GM18867 (cell line): ENCODE measurements around the gene AMPH.

Source experiments
- ATAC-seq: cut with Tn5 transposase; IDR thresholded peaks from one replicate; pipeline ENCODE4 v1.9.1; 2021; ENCODE audit warnings: mild to moderate bottlenecking, moderate library complexity; ENCODE audit not compliant: unreplicated experiment

The AMPH gene

GRCh38 chr7:38463277-38464225 lies 167.6 kb downstream of the AMPH start:
- ATAC-seq = peak; percentile 98

DNA sequence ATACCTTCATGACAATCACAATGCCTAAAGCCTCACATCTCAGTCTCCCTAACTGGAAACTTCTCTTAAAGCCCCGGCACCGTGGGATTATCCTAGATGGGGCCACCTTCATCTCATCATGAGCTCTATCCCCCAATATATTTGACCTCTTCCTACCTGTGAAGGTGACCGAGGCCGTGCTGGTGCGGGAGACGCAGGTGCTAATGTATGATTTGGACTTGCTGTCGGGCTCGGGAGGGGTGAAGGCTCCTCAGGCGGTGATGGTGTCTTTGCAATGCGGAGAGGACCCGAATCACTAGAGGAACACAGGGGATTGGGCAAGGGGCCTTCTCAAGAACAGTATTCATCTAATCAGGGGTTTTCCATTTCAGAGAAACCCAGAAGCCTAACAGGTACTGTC lies 168.4 kb downstream of the AMPH start:
- ATAC-seq = no peak

DNA sequence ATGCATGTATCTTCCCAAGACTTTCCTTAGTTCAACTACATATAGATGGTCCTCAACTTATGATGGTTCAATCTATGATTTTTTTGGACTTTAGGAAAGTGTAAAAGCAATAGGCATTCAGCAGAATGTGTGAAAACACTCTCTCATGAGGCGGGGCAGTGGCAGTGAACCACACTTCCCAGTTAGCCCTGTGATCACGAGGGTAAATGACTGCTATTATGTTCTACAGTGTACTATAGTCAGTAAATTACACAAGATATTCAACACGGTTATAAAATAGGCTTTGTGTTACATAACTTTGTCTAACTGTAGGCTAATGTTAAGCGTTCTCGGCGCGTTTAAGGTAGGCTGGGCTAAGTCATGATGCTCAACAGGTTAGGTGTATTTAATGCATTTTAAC lies 169.3 kb downstream of the AMPH start:
- ATAC-seq = no peak

DNA sequence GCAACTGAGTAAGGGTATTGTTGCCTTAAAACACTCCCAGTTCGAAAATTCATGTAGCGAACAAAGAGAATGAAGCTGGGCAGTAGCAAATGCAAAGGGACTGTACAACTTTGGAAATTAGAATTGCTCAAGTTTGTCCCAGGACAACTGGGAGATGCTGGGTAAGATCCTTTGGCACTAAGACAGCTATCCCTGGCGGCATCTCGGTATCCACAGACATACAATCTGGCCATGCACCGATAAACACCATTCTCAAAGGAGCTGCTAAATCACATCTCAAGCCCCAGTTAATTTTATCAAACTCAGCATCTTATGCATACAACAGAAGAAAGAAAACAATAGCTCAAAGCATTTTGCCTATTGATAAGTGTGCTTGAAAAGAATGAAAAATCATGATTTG lies 177.3 kb downstream of the AMPH start:
- no peak for ATAC-seq

DNA sequence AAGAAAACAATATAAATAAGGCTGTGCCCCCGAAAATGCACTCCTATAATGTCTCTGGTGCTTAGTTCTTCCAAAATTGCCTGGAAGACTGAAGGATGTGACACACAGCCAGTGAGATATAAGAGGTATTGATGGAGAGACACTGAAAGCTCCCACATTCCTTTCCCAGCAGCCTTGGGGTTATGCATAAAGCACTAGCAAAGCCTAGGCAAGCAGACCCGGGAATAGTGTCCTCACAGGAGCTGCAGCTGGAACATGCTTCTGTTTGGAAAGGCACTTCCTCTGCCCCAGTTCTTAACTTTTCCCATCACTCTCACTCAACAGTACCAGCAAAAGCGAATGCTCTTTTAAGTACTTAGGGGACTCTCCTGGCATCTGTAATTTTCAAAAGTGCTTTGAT lies 178.0 kb downstream of the AMPH start:
- ATAC-seq = no peak

DNA sequence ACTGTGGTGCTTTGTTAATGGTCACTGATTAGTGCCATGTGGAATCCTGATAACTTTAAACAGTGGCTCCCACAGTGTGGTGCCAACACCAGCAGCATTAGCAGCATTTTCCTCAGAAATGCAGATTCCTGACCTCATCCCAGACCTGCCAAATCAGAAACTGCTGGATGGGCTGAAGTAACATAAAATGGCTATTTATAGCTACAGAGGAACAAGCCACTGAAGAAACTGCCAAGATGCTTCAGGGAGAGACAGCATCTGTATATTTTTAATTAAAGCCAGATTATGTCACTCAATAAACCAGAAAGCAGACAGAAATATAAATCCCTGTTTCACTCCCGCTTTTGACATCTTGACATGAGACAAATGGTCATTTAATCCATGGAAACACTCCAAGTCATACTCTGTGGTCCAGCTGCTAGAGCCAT lies 178.5 kb downstream of the AMPH start:
- no peak for ATAC-seq

DNA sequence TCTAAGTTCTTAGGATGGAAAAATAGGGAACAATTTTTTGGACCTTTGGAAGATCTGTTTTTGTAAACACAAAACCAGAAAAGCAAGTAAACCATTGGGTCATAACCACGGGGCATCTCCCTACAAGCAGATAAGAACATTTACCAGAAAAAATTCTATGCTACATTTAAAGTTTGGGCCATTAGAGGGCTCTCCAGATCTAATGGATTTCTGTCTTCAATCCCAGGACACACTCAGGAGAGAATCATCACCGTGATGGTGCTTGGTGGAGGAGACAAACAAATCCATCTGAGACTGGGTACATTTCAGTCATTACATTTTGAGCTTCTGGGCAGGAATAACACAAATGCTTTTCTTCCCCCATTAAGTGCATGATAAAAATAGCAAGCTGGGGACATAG lies 179.3 kb downstream of the AMPH start:
- no peak for ATAC-seq

GRCh38 chr7:38448584-38449234 lies 182.5 kb downstream of the AMPH start:
- ATAC-seq = no peak

GRCh38 chr7:38448054-38448453 lies 183.1 kb downstream of the AMPH start:
- ATAC-seq = no peak

DNA sequence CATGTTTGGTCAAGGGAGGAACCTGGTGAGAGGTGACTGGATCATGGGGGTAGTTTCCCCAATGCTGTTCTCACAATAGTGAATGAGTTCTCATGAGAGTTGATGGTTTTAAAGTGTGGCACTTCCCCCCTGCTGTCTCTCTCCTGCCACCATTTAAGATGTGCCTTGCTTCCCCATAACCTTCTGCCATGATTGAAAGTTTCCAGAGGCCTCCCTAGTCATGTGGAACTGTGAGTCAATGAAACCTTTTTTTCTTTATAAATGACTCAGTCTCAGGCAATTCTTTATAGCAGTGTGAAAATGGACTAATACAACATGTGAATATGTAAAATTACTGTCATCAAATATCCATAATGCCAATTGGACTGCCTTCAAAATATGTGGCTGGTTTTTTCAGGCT lies 192.2 kb downstream of the AMPH start:
- no peak for ATAC-seq

- ATAC-seq = no peak
Measured at GRCh38 chr7:38432671-38433070, 198.5 kb downstream of the AMPH start.

GRCh38 chr7:38432080-38432479 lies 199.1 kb downstream of the AMPH start:
- ATAC-seq = no peak

GRCh38 chr7:38429057-38429456 lies 202.1 kb downstream of the AMPH start:
- no peak for ATAC-seq

DNA sequence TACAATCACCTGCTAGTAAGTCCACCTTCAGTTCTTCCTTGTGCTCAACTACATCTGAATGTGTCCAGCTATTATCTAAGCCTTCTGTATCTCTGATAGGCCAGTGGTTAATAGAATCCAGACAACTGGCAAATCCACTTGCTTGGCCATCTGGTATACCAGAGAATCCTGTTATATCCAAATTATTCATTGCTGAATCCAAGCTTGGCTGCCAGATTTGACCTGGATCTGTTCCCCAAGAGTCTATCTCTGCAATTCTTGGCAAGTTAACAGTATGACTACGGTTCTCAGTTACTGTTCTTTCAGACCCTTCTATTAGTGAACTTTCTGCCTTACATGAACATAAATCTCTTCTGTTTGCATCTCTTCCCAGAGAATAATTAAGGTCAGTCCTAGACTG lies 203.1 kb downstream of the AMPH start:
- ATAC-seq = no peak

- ATAC-seq = no peak
Measured at GRCh38 chr7:38427279-38427955, 203.8 kb downstream of the AMPH start.

DNA sequence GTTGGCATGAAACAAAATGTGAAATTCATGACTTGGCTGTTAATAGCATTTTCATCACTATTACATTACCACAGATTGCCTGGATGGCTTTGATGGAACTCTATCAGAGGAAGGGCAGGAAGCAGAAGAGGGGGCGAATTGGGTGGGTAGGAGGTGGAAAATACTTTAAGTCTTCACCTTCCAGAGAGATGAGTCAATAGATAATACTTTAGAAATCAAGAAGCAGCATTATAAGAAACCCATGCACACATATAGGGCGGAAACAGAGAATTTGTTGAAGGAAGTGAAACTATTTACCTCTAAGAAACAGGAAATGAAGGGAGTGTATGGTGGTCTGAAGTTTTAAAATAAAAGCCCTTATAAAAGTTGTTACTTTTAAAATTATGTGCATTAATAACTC lies 205.7 kb downstream of the AMPH start:
- ATAC-seq = peak; percentile 63

DNA sequence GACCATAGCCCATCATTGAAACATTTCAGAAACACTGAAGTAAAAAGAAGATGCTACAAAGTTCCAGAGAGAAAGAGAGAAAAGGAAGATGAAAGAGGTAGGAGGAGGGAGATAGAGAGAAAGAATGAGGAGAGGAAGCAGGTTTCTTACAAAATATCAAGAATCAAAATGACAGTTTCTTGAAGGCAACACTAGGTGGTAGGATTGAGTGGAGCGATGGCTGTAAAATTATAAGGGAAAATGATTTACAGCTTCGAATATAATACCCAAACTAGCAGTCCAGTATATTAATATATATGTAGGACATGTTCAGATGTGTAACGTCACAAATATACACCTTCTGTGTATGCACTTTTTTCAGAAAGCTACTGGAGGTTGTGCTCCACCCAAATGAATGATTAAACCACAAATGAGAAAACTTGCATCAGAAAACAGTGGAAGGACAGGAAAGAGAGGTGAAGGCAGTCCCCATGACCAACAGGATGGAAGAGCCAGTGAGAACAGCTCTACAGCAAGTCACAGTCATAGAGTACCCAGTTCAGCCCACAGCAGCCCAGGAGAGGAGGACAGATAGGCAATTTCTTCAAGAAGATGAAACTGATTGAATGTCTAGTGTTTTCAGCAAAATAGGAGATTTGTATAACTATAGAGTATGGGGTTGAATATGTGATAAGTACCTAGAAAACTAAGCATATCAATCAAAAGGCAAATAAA lies 206.3 kb downstream of the AMPH start:
- no peak for ATAC-seq

DNA sequence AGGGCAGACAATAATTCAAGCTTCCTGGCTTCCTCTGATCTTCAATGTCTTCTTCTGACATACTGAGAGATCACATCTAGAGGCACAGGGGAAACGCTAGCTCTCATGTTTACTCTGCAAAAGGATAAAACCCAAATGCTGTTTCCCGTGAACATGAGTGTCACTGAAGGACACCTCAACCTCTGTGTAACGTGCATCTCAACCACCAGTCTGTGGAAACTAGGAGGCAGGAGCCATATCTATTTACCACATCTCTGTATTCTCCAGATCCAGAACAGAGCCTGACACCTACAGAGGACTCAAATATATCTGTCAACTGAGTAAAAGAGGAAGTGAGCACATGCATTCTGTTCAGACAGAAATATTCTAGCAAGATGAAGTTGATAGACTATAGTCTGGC lies 217.4 kb downstream of the AMPH start:
- ATAC-seq = peak; percentile 90

GRCh38 chr7:38411404-38411803 lies 219.8 kb downstream of the AMPH start:
- no peak for ATAC-seq

GRCh38 chr7:38410056-38410455 lies 221.1 kb downstream of the AMPH start:
- no peak for ATAC-seq

- ATAC-seq = no peak
Measured at GRCh38 chr7:38409531-38409930, 221.6 kb downstream of the AMPH start.
